IMR-90 (cell line): ENCODE data around the gene DOCK2. TPM values are rescaled to one million over a fixed set of nuclear protein-coding genes. Genes with fewer than 3 reads are reported as not detected.

Source experiments
- ATAC-seq: fragments of 200-7000 bp; cut with Tn5 transposase; 2 replicates; pipeline ENCODE4 v1.9.1; 2020; ENCODE audit warnings: low read depth, mild to moderate bottlenecking, moderate library complexity
- BruUV-seq: library from RNA; stranded (reverse); fragments of 400-500 nt; replicated peaks from 2 replicates; lab custom pipeline; 2021; lab: Mats Ljungman, UMichigan
- CTCF ChIA-PET: fragments of 300-600 bp; formaldehyde crosslinking; extraction: SDS; loops from one replicate; lab custom pipeline; 2021; ENCODE audit warnings: antibody characterized with exemption; lab: Yijun Ruan, JAX
- POLR2A ChIA-PET: fragments of 300-600 bp; sonication (Branson Sonifier 250); formaldehyde crosslinking; loops from one replicate; lab custom pipeline; 2022; ENCODE audit warnings: antibody characterized with exemption; ENCODE audit not compliant: unreplicated experiment; lab: Charles Lee
- DNase-seq: peaks from one replicate; pipeline ENCODE4 v3.0.0; 2013
- H2AFZ ChIP-seq: replicated peaks from 2 replicates; pipeline ENCODE3; 2013; ENCODE audit warnings: low read length, mild to moderate bottlenecking; ENCODE audit not compliant: poor library complexity
- H2AK5ac ChIP-seq: 2 replicates; pipeline ENCODE4 v1.6.1; 2013; ENCODE audit warnings: low read depth, low read length, inconsistent platforms
- H2AK9ac ChIP-seq: replicated peaks from 2 replicates; pipeline ENCODE3; 2013; ENCODE audit warnings: mild to moderate bottlenecking, low read depth, low read length, moderate library complexity; ENCODE audit not compliant: poor library complexity
- H2BK120ac ChIP-seq: 2 replicates; pipeline ENCODE4 v1.6.1; 2013; ENCODE audit warnings: low read depth, low read length, inconsistent platforms
- H2BK15ac ChIP-seq: 3 replicates; pipeline ENCODE4 v1.6.1; 2013; ENCODE audit warnings: low read depth, low read length, inconsistent platforms
- H2BK20ac ChIP-seq: 2 replicates; pipeline ENCODE4 v1.6.1; 2013; ENCODE audit warnings: low read depth, mild to moderate bottlenecking, inconsistent platforms, low read length, moderate library complexity
- H2BK5ac ChIP-seq: 2 replicates; pipeline ENCODE4 v1.6.1; 2013; ENCODE audit warnings: mild to moderate bottlenecking, low read depth, low read length, inconsistent platforms; ENCODE audit not compliant: poor library complexity, severe bottlenecking
- H3K14ac ChIP-seq: replicated peaks from 2 replicates; pipeline ENCODE4 v1.6.1; 2013; ENCODE audit warnings: low read depth, low read length, inconsistent platforms
- H3K18ac ChIP-seq: 2 replicates; pipeline ENCODE4 v1.6.1; 2013; ENCODE audit warnings: low read depth, low read length, control low read depth
- H3K23ac ChIP-seq: 2 replicates; pipeline ENCODE4 v1.6.1; 2013; ENCODE audit warnings: low read depth, low read length, inconsistent platforms
- H3K27ac ChIP-seq: 2 replicates; pipeline ENCODE4 v1.5.1; 2013; ENCODE audit warnings: mild to moderate bottlenecking, control low read depth, low read length; ENCODE audit not compliant: insufficient read depth
- H3K27me3 ChIP-seq: 2 replicates; pipeline ENCODE4 v1.6.1; 2013; ENCODE audit warnings: low read length; ENCODE audit not compliant: control insufficient read depth, insufficient read depth
- H3K36me3 ChIP-seq: 2 replicates; pipeline ENCODE4 v1.6.1; 2013; ENCODE audit warnings: low read length, mixed read lengths; ENCODE audit not compliant: control insufficient read depth, insufficient read depth
- H3K4ac ChIP-seq: 2 replicates; pipeline ENCODE4 v1.6.1; 2013; ENCODE audit warnings: low read depth, low read length, inconsistent platforms
- H3K4me1 ChIP-seq: 2 replicates; pipeline ENCODE4 v1.6.1; 2013; ENCODE audit warnings: low read length, mixed read lengths; ENCODE audit not compliant: control insufficient read depth, insufficient read depth
- H3K4me2 ChIP-seq: 2 replicates; pipeline ENCODE4 v1.6.1; 2013; ENCODE audit warnings: low read depth, mild to moderate bottlenecking, control low read depth, low read length, moderate library complexity
- H3K4me3 ChIP-seq: 2 replicates; pipeline ENCODE4 v1.5.1; 2013; ENCODE audit warnings: low read depth, mild to moderate bottlenecking, control low read depth, low read length, moderate library complexity; ENCODE audit not compliant: insufficient read depth
- H3K56ac ChIP-seq: 2 replicates; pipeline ENCODE4 v1.6.1; 2013; ENCODE audit warnings: low read length, inconsistent platforms; ENCODE audit not compliant: insufficient read depth; ENCODE audit errors: extremely low read depth
- H3K79me1 ChIP-seq, 2 experiments: 2 replicates each; pipeline ENCODE4 v1.6.1; 2013; ENCODE audit warnings: low read length in 2 of 2, inconsistent platforms in 1 of 2, low read depth in 1 of 2
- H3K9ac ChIP-seq: 2 replicates; pipeline ENCODE4 v1.6.1; 2013; ENCODE audit warnings: low read depth, low read length, control low read depth
- H3K9me1 ChIP-seq: 2 replicates; pipeline ENCODE4 v1.6.1; 2013; ENCODE audit warnings: low read length, inconsistent platforms; ENCODE audit not compliant: insufficient read depth
- H3K9me3 ChIP-seq: 2 replicates; pipeline ENCODE4 v1.6.1; 2013; ENCODE audit warnings: low read length; ENCODE audit not compliant: control insufficient read depth, insufficient read depth
- H4K20me1 ChIP-seq: 2 replicates; pipeline ENCODE4 v1.6.1; 2013; ENCODE audit warnings: low read length, inconsistent platforms; ENCODE audit not compliant: insufficient read depth
- H4K5ac ChIP-seq: 2 replicates; pipeline ENCODE4 v1.6.1; 2013; ENCODE audit warnings: mild to moderate bottlenecking, low read depth, low read length, control low read depth
- H4K8ac ChIP-seq, 2 experiments: 2 replicates each; pipeline ENCODE4 v1.6.1; 2013; ENCODE audit warnings: low read depth in 2 of 2, low read length in 2 of 2, control low read depth in 1 of 2, inconsistent platforms in 1 of 2
- H4K91ac ChIP-seq: 2 replicates; pipeline ENCODE4 v1.6.1; 2013; ENCODE audit warnings: low read depth, low read length, inconsistent platforms; ENCODE audit not compliant: insufficient read depth
- BHLHE40 ChIP-seq: fragments of 150-350 bp; IDR thresholded peaks from 2 replicates; pipeline ENCODE4 v1.6.1; 2016; ENCODE audit warnings: mild to moderate bottlenecking, low read depth, low read length
- CEBPB ChIP-seq: IDR thresholded peaks from 2 replicates; pipeline ENCODE4 v1.6.1; 2012; ENCODE audit warnings: low read depth, low read length, improper control_type of control experiment
- FOS ChIP-seq: fragments of 150-350 bp; IDR thresholded peaks from 2 replicates; pipeline ENCODE4 v1.6.1; 2016; ENCODE audit warnings: low read depth, low read length
- MAFK ChIP-seq: IDR thresholded peaks from 2 replicates; pipeline ENCODE4 v1.6.1; 2012; ENCODE audit warnings: low read depth, low read length, improper control_type of control experiment
- MAZ ChIP-seq: IDR thresholded peaks from 2 replicates; pipeline ENCODE4 v1.6.1; 2012; ENCODE audit warnings: low read depth, mild to moderate bottlenecking, low read length, improper control_type of control experiment, moderate library complexity, borderline replicate concordance
- NFE2L2 ChIP-seq: fragments of 150-350 bp; IDR thresholded peaks from 2 replicates; pipeline ENCODE4 v1.6.1; 2016; ENCODE audit warnings: low read depth, mild to moderate bottlenecking, low read length
- POLR2A ChIP-seq: IDR thresholded peaks from 2 replicates; pipeline ENCODE4 v1.6.1; 2012; ENCODE audit warnings: mild to moderate bottlenecking, low read depth, low read length
- RAD21 ChIP-seq: IDR thresholded peaks from 2 replicates; pipeline ENCODE4 v1.6.1; 2012; ENCODE audit warnings: low read length, improper control_type of control experiment
- RCOR1 ChIP-seq: IDR thresholded peaks from 2 replicates; pipeline ENCODE4 v1.6.1; 2012; ENCODE audit warnings: mild to moderate bottlenecking, low read length, improper control_type of control experiment; ENCODE audit not compliant: insufficient replicate concordance
- RFX5 ChIP-seq: IDR thresholded peaks from 2 replicates; pipeline ENCODE4 v1.8.0; 2012; ENCODE audit warnings: low read depth, mild to moderate bottlenecking, low read length, moderate library complexity
- WGBS, 2 experiments: methylation state at CpG; one replicate each; pipeline versions ENCODE4 v1.1.5 to v1.1.7; 2013; ENCODE audit warnings: missing lambda C conversion rate in 2 of 2; ENCODE audit not compliant: insufficient read length in 1 of 2; ENCODE audit errors: extremely low coverage in 2 of 2; 5-methylcytosine and 5-hydroxymethylcytosine counted together
- dilution Hi-C: fragments of 300-500 bp; cut with HindIII; formaldehyde crosslinking; loops from one replicate; pipeline ENCODE4 v1.14.3; 2018; ENCODE audit warnings: low sequenced_read_pairs; ENCODE audit not compliant: unreplicated experiment
- in situ Hi-C: fragments of 300-500 bp; cut with MboI; formaldehyde crosslinking; loops from 3 replicates; pipeline ENCODE4 v1.14.3; 2019; ENCODE audit warnings: low sequenced_read_pairs, inconsistent platforms, mixed read lengths
- intact Hi-C: fragments of 100-400 bp; cut with micrococcal nuclease; formaldehyde crosslinking; loops from 2 replicates; pipeline ENCODE4 v1.10.0; 2022
- polyA plus RNA-seq, 3 experiments: library from polyadenylated mRNA; depleted of rRNA; stranded (reverse); fragments of >200 nt; gene quantifications; 2 replicates each; pipeline ENCODE4 v1.2.3, GENCODE V29; 2012; ENCODE audit warnings: low replicate concordance in 1 of 3
- total RNA-seq: library from RNA; depleted of rRNA; stranded (reverse); fragments of >200 nt; gene quantifications from 2 replicates; pipeline ENCODE4 v1.2.3, GENCODE V29; 2012
- TF ChIP-seq, protein P1 (sequence below): fragments of 150-350 bp; IDR thresholded peaks from 2 replicates; pipeline ENCODE4 v1.6.1; 2016; ENCODE audit warnings: low read depth, mild to moderate bottlenecking, low read length, moderate library complexity, borderline replicate concordance
- TF ChIP-seq, protein P2 (sequence below): fragments of 150-350 bp; IDR thresholded peaks from 2 replicates; pipeline ENCODE4 v1.6.1; 2017; ENCODE audit warnings: mild to moderate bottlenecking, antibody characterized with exemption, low read length, low read depth

DOCK2 gene
- total and polyA plus RNA-seq, 2 of the 4 experiments (the other 2 are of a cell fraction): 0.72 to 3.0 TPM

DNA sequence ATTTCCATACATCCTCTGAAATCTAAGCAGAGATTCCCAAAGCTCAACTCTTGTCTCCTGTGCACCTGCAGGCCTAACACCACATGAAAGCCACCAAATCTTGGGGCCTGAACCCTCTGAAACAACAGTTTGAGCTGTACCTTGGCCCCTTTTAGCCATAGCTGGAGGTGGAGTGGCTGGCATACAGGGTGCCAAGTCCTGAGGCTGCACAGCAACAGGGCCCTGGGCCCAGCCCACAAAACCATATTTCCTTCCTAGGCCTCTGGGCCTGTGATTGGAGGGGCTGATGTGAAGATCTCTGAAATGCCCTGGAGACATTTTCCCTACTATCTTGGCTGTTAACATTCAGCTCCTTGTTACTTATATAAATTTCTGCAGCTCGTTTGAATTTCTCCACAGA lies 26.5 kb downstream of the DOCK2 start:
- Histone ChIP-seq H2AK5ac (no peak overlapping the region), H3K36me3 (no peaks in the 10 kb centered on the region), H4K8ac (no peak overlapping the region), H2BK15ac (no peak overlapping the region), H3K4me1 (peaks cover 3% of the 10 kb centered on the region; the same call in 1 of the 2 replicates), H3K27me3 (no peaks in the 10 kb centered on the region), H2BK120ac (no peak overlapping the region), H4K91ac (no peak overlapping the region), H4K20me1 (no peaks in the 10 kb centered on the region), H3K9me3 (no peaks in the 10 kb centered on the region), H3K56ac (no peak overlapping the region), H3K9ac (no peak overlapping the region), H2AFZ (no peak overlapping the region), H3K23ac (no peak overlapping the region), H2BK5ac (no peak overlapping the region), H3K27ac (no peak overlapping the region), H3K79me1 (no peaks in the 10 kb centered on the region), H2AK9ac (no peak overlapping the region), H4K5ac (no peak overlapping the region), H3K18ac (no peak overlapping the region), H3K4ac (no peak overlapping the region), H3K9me1 (no peaks in the 10 kb centered on the region), H3K4me2 (no peak overlapping the region), H3K14ac (no peak overlapping the region), H3K4me3 (no peak overlapping the region), H2BK20ac (no peak overlapping the region)
- intact Hi-C loops (no loop called here), in situ Hi-C loops (no loop called here), dilution Hi-C loops (no loop called here)
- POLR2A ChIA-PET: no interaction called here
- WGBS, 2 experiments: no CpG with 5 or more reads among the region's 1 CpG
- no peak for DNase-seq
- TF ChIP-seq BHLHE40: no peak
- no peak for TF ChIP-seq POLR2A
- no peak for TF ChIP-seq RCOR1
- no peak for TF ChIP-seq RAD21
- TF ChIP-seq RFX5: no peak
- TF ChIP-seq MAZ: no peak
- no peak for TF ChIP-seq FOS
- TF ChIP-seq, protein P1, sequence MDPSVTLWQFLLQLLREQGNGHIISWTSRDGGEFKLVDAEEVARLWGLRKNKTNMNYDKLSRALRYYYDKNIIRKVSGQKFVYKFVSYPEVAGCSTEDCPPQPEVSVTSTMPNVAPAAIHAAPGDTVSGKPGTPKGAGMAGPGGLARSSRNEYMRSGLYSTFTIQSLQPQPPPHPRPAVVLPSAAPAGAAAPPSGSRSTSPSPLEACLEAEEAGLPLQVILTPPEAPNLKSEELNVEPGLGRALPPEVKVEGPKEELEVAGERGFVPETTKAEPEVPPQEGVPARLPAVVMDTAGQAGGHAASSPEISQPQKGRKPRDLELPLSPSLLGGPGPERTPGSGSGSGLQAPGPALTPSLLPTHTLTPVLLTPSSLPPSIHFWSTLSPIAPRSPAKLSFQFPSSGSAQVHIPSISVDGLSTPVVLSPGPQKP: no peak
- TF ChIP-seq NFE2L2: no peak
- TF ChIP-seq CEBPB: no peak
- TF ChIP-seq, protein P2, sequence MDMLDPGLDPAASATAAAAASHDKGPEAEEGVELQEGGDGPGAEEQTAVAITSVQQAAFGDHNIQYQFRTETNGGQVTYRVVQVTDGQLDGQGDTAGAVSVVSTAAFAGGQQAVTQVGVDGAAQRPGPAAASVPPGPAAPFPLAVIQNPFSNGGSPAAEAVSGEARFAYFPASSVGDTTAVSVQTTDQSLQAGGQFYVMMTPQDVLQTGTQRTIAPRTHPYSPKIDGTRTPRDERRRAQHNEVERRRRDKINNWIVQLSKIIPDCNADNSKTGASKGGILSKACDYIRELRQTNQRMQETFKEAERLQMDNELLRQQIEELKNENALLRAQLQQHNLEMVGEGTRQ: no peak
- TF ChIP-seq MAFK: no peak
- CTCF ChIA-PET: no interaction called here
- BruUV-seq: no TSS peak
- no peak for ATAC-seq
